GM23338 (cell line): Measurements from ENCODE around the gene MAP2K3.

Source experiments
- EZH2 ChIP-seq: fragments of 200-600 bp; sonication (generic); IDR thresholded peaks from one replicate; pipeline ENCODE4 v1.8.0; 2017; ENCODE audit warnings: antibody characterized with exemption, mild to moderate bottlenecking, low read depth; ENCODE audit not compliant: unreplicated experiment
- JUNB ChIP-seq: IDR thresholded peaks from one replicate; pipeline ENCODE4 v1.6.1; 2016; ENCODE audit warnings: antibody characterized with exemption; ENCODE audit not compliant: unreplicated experiment
- NANOG ChIP-seq: IDR thresholded peaks from 2 replicates; pipeline ENCODE4 v1.6.1; 2016; ENCODE audit warnings: antibody characterized with exemption, borderline replicate concordance
- POLR2AphosphoS5 ChIP-seq: IDR thresholded peaks from 2 replicates; pipeline ENCODE4 v1.6.1; 2016; ENCODE audit warnings: antibody characterized with exemption, low read depth
- TF ChIP-seq, protein P1 (sequence below), 2 experiments: fragments of 200-600 bp in 1 of 2; sonication (generic) in 1 of 2; conservative IDR thresholded peaks; 2 replicates each; pipeline versions ENCODE4 v1.5.1 to v1.6.1; 2016 to 2017; ENCODE audit warnings: antibody characterized with exemption in 2 of 2, low read depth in 2 of 2, mild to moderate bottlenecking in 2 of 2, moderate library complexity in 1 of 2
- TF ChIP-seq, protein P2 (sequence below): IDR thresholded peaks from 2 replicates; pipeline ENCODE4 v1.6.1; 2016; ENCODE audit warnings: antibody characterized with exemption

DNA sequence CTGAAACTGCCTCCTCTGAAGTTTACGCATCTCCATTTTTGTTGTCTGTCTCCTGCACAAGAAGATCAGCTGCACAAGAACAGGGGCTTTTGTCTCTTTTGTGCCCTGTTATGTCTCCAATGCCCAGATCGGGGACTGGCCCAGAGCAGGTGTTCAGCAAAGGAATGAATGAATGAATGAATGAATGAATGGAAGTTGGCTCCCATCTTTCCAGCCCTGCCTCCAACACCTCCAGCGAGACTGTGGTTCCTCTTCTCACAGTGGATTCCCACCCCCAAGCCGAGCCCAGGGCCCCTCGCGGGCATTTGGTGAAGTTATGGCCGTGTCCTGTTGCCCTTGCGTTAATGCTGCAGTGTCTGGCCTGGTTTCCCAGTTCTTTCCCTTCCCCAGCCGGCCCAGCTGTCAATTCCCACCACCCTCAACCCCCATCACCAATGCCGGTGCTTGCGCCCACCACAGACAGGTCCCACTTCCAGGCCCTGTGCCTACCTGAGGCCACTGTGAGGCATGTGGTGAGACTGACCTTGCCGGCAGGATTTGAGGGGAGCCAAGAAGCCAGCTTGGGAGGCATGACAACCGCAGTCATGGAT, 70.4 kb downstream of the MAP2K3 start:
- TF ChIP-seq EZH2, result no peak
- TF ChIP-seq, protein P1, sequence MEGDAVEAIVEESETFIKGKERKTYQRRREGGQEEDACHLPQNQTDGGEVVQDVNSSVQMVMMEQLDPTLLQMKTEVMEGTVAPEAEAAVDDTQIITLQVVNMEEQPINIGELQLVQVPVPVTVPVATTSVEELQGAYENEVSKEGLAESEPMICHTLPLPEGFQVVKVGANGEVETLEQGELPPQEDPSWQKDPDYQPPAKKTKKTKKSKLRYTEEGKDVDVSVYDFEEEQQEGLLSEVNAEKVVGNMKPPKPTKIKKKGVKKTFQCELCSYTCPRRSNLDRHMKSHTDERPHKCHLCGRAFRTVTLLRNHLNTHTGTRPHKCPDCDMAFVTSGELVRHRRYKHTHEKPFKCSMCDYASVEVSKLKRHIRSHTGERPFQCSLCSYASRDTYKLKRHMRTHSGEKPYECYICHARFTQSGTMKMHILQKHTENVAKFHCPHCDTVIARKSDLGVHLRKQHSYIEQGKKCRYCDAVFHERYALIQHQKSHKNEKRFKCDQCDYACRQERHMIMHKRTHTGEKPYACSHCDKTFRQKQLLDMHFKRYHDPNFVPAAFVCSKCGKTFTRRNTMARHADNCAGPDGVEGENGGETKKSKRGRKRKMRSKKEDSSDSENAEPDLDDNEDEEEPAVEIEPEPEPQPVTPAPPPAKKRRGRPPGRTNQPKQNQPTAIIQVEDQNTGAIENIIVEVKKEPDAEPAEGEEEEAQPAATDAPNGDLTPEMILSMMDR (conservative IDR thresholded peaks at IDR 0.05; ENCODE audit: low read depth in 2 of 2), result no peak
- TF ChIP-seq POLR2AphosphoS5, result no peak
- TF ChIP-seq JUNB, result no peak
- TF ChIP-seq, protein P2, sequence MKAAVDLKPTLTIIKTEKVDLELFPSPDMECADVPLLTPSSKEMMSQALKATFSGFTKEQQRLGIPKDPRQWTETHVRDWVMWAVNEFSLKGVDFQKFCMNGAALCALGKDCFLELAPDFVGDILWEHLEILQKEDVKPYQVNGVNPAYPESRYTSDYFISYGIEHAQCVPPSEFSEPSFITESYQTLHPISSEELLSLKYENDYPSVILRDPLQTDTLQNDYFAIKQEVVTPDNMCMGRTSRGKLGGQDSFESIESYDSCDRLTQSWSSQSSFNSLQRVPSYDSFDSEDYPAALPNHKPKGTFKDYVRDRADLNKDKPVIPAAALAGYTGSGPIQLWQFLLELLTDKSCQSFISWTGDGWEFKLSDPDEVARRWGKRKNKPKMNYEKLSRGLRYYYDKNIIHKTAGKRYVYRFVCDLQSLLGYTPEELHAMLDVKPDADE, result no peak
- TF ChIP-seq NANOG, result no peak
